K562 (cell line): ENCODE data around the gene FOSL1. TPM values are rescaled to one million over a fixed set of nuclear protein-coding genes. Genes with fewer than 3 reads are reported as not detected.

ENCODE experiments used
- CC2D1A ChIP-seq: fragments of 450-650 bp; IDR thresholded peaks from 2 replicates; pipeline ENCODE4 v1.6.1; 2017; ENCODE audit warnings: mild to moderate bottlenecking
- EHMT2 ChIP-seq: fragments of 450-650 bp; IDR thresholded peaks from 2 replicates; pipeline ENCODE4 v1.6.1; 2018; ENCODE audit warnings: antibody characterized with exemption
- EZH2 ChIP-seq: IDR thresholded peaks from 2 replicates; pipeline ENCODE4 v1.6.1; 2012; ENCODE audit warnings: low read depth, mild to moderate bottlenecking, inconsistent platforms, low read length, borderline replicate concordance
- KLF1 ChIP-seq: fragments of 450-650 bp; IDR thresholded peaks from 2 replicates; pipeline ENCODE4 v1.6.1; 2016; ENCODE audit warnings: missing genetic modification characterization, missing compliant biosample characterization
- MECOM ChIP-seq: fragments of 250-450 bp; sonication (Bioruptor Pico); IDR thresholded peaks from 2 replicates; pipeline ENCODE4 v1.8.0; 2022; ENCODE audit warnings: inconsistent platforms
- MNT ChIP-seq, 2 experiments: fragments of 450-650 bp; conservative IDR thresholded peaks; 2 replicates each; pipeline ENCODE4 v1.6.1; 2017; ENCODE audit warnings: mild to moderate bottlenecking in 2 of 2, moderate library complexity in 2 of 2
- RFX1 ChIP-seq: fragments of 450-650 bp; IDR thresholded peaks from 2 replicates; pipeline ENCODE4 v1.6.1; 2016; ENCODE audit warnings: mild to moderate bottlenecking, moderate library complexity
- XRCC4 ChIP-seq: IDR thresholded peaks from one replicate; pipeline ENCODE4 v1.6.1; 2011; ENCODE audit not compliant: insufficient read depth, insufficient read length; ENCODE audit errors: extremely low read depth
- ZNF174 ChIP-seq: fragments of 250-450 bp; sonication (Bioruptor Pico); IDR thresholded peaks from 2 replicates; pipeline ENCODE4 v1.4.0; 2020; ENCODE audit warnings: mild to moderate bottlenecking
- ZNF311 ChIP-seq: fragments of 250-450 bp; sonication (Bioruptor Pico); IDR thresholded peaks from 2 replicates; pipeline ENCODE4 v1.4.0; 2020; ENCODE audit warnings: mild to moderate bottlenecking, moderate library complexity
- ZNF384 ChIP-seq: IDR thresholded peaks from 2 replicates; pipeline ENCODE4 v1.6.1; 2012; ENCODE audit warnings: low read depth, low read length, improper control_type of control experiment
- ZNF444 ChIP-seq: fragments of 250-450 bp; sonication (Bioruptor Pico); IDR thresholded peaks from 2 replicates; pipeline ENCODE4 v1.4.0; 2020; ENCODE audit warnings: mild to moderate bottlenecking, moderate library complexity
- polyA plus RNA-seq, 8 experiments: library from polyadenylated mRNA; depleted of rRNA in 4 of 8; stranded (reverse) in 5 of 8; unstranded in 3 of 8; fragments of >200 nt; fragmentation: Nextera tagmentation in 2 of 8; fragmentation: Illumina TruSeq in 1 of 8; extraction: Ambion mirVana in 2 of 8; extraction: Trizol in 1 of 8; gene quantifications; 2 replicates each; pipeline versions ENCODE4 v1.2.1 to v1.2.3, GENCODE V29; 2011 to 2014; ENCODE audit warnings: inconsistent platforms in 1 of 8, missing spikeins in 1 of 8
- total RNA-seq, 7 experiments: library from RNA; depleted of rRNA in 6 of 7; stranded (reverse); fragments of >200 nt in 6 of 7; fragmentation: Illumina TruSeq in 2 of 7; extraction: Trizol in 2 of 7; gene quantifications; 2 replicates each; pipeline versions ENCODE4 v1.2.1 to v1.2.3, GENCODE V29; 2011 to 2021; ENCODE audit warnings: low replicate concordance in 1 of 7
- TF ChIP-seq, protein P1 (sequence below), 2 experiments: fragments of 450-650 bp in 1 of 2; sonication (generic) in 1 of 2; formaldehyde crosslinking in 1 of 2; IDR thresholded peaks; 2 replicates each; pipeline versions ENCODE4 v1.7.1 to v1.9.0; 2016 to 2022; ENCODE audit warnings: inconsistent platforms in 1 of 2, mild to moderate bottlenecking in 1 of 2, missing genetic modification reagents in 1 of 2
- TF ChIP-seq, protein P2 (sequence below): sonication (generic); formaldehyde crosslinking; IDR thresholded peaks from 2 replicates; pipeline ENCODE4 v1.9.0; 2022; ENCODE audit warnings: mild to moderate bottlenecking, missing genetic modification reagents
- TF ChIP-seq, protein P3 (sequence below): IDR thresholded peaks from 3 replicates; pipeline ENCODE4 v1.6.1; 2011; ENCODE audit warnings: borderline replicate concordance, mild to moderate bottlenecking; ENCODE audit not compliant: insufficient read length, insufficient read depth

Gene FOSL1
- total and polyA plus RNA-seq, 9 of the 15 experiments (the other 6 are each of a cell fraction or from before 2014, with no cell fraction given) = 3.5 to 39.6 (median 10.0) TPM

DNA sequence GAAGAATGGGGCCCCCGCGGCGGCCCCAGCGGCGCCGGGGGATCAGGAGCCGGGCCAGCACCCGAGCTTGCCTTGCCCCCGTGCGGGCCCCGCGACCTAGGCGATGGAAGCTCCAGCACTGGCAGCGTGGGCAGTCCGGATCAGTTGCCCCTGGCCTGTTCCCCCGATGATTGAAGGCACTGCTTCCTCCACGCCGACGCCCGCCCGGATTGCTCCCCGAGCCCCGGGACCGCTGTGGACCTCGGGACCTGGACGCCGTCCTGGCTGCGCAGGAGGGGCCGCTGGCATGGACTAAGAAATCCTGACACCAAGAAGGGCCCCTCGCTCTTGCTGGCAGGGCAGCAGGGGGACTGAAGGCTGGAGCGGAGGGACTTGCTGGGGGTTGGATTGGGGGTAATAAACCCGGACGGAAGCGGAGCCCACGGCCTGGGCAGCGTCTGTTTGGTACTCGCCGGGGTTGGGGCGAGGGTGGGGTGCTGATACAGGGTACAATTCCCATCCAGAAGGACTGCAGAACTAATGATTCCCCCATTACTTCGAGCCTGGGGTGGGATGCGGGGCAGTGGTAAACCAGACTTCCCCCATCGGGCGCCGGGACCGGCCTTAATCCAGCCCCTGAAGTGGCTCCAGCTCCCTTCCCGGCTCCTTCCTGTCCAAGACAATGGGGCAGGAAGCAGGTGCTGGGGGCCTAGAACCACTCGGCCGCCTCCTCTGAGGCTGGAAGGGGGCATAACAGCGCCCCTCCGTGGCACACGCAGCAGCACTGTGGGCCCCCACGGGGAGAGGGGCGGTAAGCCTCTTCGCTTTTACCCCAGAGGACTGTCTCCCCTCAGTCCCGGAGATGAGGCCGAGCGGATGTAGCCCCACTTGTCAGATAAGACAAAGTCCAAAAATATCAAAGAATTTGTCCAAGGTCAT, 8.7 kb downstream of the FOSL1 start (continued):
- TF ChIP-seq, protein P1, sequence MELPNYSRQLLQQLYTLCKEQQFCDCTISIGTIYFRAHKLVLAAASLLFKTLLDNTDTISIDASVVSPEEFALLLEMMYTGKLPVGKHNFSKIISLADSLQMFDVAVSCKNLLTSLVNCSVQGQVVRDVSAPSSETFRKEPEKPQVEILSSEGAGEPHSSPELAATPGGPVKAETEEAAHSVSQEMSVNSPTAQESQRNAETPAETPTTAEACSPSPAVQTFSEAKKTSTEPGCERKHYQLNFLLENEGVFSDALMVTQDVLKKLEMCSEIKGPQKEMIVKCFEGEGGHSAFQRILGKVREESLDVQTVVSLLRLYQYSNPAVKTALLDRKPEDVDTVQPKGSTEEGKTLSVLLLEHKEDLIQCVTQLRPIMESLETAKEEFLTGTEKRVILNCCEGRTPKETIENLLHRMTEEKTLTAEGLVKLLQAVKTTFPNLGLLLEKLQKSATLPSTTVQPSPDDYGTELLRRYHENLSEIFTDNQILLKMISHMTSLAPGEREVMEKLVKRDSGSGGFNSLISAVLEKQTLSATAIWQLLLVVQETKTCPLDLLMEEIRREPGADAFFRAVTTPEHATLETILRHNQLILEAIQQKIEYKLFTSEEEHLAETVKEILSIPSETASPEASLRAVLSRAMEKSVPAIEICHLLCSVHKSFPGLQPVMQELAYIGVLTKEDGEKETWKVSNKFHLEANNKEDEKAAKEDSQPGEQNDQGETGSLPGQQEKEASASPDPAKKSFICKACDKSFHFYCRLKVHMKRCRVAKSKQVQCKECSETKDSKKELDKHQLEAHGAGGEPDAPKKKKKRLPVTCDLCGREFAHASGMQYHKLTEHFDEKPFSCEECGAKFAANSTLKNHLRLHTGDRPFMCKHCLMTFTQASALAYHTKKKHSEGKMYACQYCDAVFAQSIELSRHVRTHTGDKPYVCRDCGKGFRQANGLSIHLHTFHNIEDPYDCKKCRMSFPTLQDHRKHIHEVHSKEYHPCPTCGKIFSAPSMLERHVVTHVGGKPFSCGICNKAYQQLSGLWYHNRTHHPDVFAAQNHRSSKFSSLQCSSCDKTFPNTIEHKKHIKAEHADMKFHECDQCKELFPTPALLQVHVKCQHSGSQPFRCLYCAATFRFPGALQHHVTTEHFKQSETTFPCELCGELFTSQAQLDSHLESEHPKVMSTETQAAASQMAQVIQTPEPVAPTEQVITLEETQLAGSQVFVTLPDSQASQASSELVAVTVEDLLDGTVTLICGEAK (IDR thresholded peaks at IDR 0.05) = no peak
- TF ChIP-seq, protein P1 (CRISPR knock-in tag; IDR thresholded peaks at IDR 0.05) = 0 out of 2 replicates have a peak, but pooled peaks have one; percentile 5
- TF ChIP-seq ZNF311 (CRISPR knock-in tag) (no peak), ZNF444 (CRISPR knock-in tag) (no peak), EHMT2 (no peak), EZH2 (no peak), KLF1 (tag) (no peak), ZNF384 (no peak), CC2D1A (no peak), MECOM (no peak), XRCC4 (no peak), ZNF174 (CRISPR knock-in tag) (no peak), MNT (conservative IDR thresholded peaks at IDR 0.05) (peak in 1 of 2 experiments; percentile 43; a peak in 1 of 4 replicates), RFX1 (no peak)
- TF ChIP-seq, protein P2, sequence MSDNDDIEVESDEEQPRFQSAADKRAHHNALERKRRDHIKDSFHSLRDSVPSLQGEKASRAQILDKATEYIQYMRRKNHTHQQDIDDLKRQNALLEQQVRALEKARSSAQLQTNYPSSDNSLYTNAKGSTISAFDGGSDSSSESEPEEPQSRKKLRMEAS (CRISPR knock-in tag) = no peak
- TF ChIP-seq, protein P3, sequence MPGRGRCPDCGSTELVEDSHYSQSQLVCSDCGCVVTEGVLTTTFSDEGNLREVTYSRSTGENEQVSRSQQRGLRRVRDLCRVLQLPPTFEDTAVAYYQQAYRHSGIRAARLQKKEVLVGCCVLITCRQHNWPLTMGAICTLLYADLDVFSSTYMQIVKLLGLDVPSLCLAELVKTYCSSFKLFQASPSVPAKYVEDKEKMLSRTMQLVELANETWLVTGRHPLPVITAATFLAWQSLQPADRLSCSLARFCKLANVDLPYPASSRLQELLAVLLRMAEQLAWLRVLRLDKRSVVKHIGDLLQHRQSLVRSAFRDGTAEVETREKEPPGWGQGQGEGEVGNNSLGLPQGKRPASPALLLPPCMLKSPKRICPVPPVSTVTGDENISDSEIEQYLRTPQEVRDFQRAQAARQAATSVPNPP = no peak
